HepG2 (cell line): ENCODE measurements around the gene ADAMTS2.

Source experiments
- ETS1 ChIP-seq: sonication (generic); formaldehyde crosslinking; IDR thresholded peaks from 2 replicates; pipeline ENCODE4 v1.4.0; 2020; ENCODE audit warnings: missing genetic modification reagents
- POLR2A ChIP-seq, 2 experiments: IDR thresholded peaks; 2 replicates each; pipeline ENCODE4 v1.6.1; 2011; ENCODE audit warnings: low read depth in 2 of 2, low read length in 2 of 2, mild to moderate bottlenecking in 1 of 2, moderate library complexity in 1 of 2; ENCODE audit not compliant: insufficient read depth in 1 of 2
- SP4 ChIP-seq: sonication (generic); formaldehyde crosslinking; IDR thresholded peaks from 2 replicates; pipeline ENCODE4 v1.8.1; 2023; ENCODE audit warnings: mild to moderate bottlenecking, missing genetic modification reagents
- TCF7L2 ChIP-seq: IDR thresholded peaks from 2 replicates; pipeline ENCODE4 v1.6.1; 2011; ENCODE audit warnings: mild to moderate bottlenecking, low read depth, low read length, moderate library complexity
- USF2 ChIP-seq, 2 experiments: sonication (generic) in 1 of 2; formaldehyde crosslinking in 1 of 2; IDR thresholded peaks; 2 replicates each; pipeline versions ENCODE4 v1.5.1 to v1.6.1; 2011 to 2020; ENCODE audit warnings: borderline replicate concordance in 1 of 2, low read depth in 1 of 2, low read length in 1 of 2, mild to moderate bottlenecking in 1 of 2, missing genetic modification reagents in 1 of 2, moderate library complexity in 1 of 2
- ZZZ3 ChIP-seq: sonication (generic); formaldehyde crosslinking; IDR thresholded peaks from 2 replicates; pipeline ENCODE4 v1.4.0; 2020; ENCODE audit warnings: missing genetic modification reagents, mild to moderate bottlenecking, borderline replicate concordance

- TF ChIP-seq ETS1 (no peak), ZZZ3 (CRISPR knock-in tag) (no peak), USF2 (IDR thresholded peaks at IDR 0.05; ENCODE audit: low read depth, low read length) (no peak), USF2 (CRISPR knock-in tag; IDR thresholded peaks at IDR 0.05; ENCODE audit: borderline replicate concordance) (no peak), TCF7L2 (no peak), SP4 (no peak), POLR2A (IDR thresholded peaks at IDR 0.05; ENCODE audit: insufficient read depth in 1 of 2, low read depth in 2 of 2, low read length in 2 of 2) (no peak)
These were observed 89.5 kb downstream of the ADAMTS2 start for GRCh38 chr5:179255527-179256327.
